Mesothelial cell of epicardium (in vitro differentiated cells): ENCODE measurements around the gene IZUMO3. TPM values are rescaled to one million over a fixed set of nuclear protein-coding genes. Genes with fewer than 3 reads are reported as not detected.

ENCODE experiments used
- DNase-seq, 2 experiments: peaks; one replicate each; pipeline ENCODE4 v3.0.0; 2021; ENCODE audit warnings: low spot score in 2 of 2; ENCODE audit not compliant: unreplicated experiment in 2 of 2
- H3K27ac Mint-ChIP-seq: 2 replicates; pipeline ENCODE4 v1.8.0; 2021; ENCODE audit warnings: mixed read lengths
- H3K27me3 Mint-ChIP-seq: 2 replicates; pipeline ENCODE4 v1.8.0; 2021; ENCODE audit warnings: low read depth, mixed read lengths
- H3K36me3 Mint-ChIP-seq: 2 replicates; pipeline ENCODE4 v1.8.0; 2021; ENCODE audit warnings: mixed read lengths
- H3K4me1 Mint-ChIP-seq: 2 replicates; pipeline ENCODE4 v1.8.0; 2021; ENCODE audit warnings: mixed read lengths
- H3K4me3 Mint-ChIP-seq: 2 replicates; pipeline ENCODE4 v1.8.0; 2021; ENCODE audit warnings: mild to moderate bottlenecking, moderate library complexity, mixed read lengths
- H3K9me3 Mint-ChIP-seq: 2 replicates; pipeline ENCODE4 v1.8.0; 2021; ENCODE audit warnings: mixed read lengths
- CTCF ChIP-seq: fragments of 200-600 bp; sonication (generic); IDR thresholded peaks from one replicate; pipeline ENCODE4 v1.5.0; 2021; ENCODE audit warnings: antibody characterized with exemption; ENCODE audit not compliant: unreplicated experiment
- total RNA-seq: library from RNA; stranded (reverse); gene quantifications from 3 replicates; pipeline ENCODE4 v1.2.1, GENCODE V29; 2021

The IZUMO3 gene
- total RNA-seq, 1 donor from 2014 or later, result not detected

- Mint-ChIP-seq H3K4me3 (no peak overlapping the region), H3K9me3 (no peaks in the 10 kb centered on the region), H3K27ac (no peak overlapping the region), H3K36me3 (no peaks in the 10 kb centered on the region), H3K4me1 (no peaks in the 10 kb centered on the region), H3K27me3 (no peaks in the 10 kb centered on the region)
- no peak for DNase-seq
- TF ChIP-seq CTCF, result no peak
Measured at GRCh38 chr9:24572406-24572805, 26.7 kb upstream of the IZUMO3 start.

GRCh38 chr9:24561957-24562356 is 16.3 kb upstream of the IZUMO3 start:
- TF ChIP-seq CTCF, result no peak
- DNase-seq, result no peak
- no peak overlapping the region for H3K4me3 Mint-ChIP-seq
- no peaks in the 10 kb centered on the region for H3K4me1 Mint-ChIP-seq
- no peak overlapping the region for H3K27ac Mint-ChIP-seq
- no peaks in the 10 kb centered on the region for H3K27me3 Mint-ChIP-seq
- no peaks in the 10 kb centered on the region for H3K36me3 Mint-ChIP-seq
- H3K9me3 Mint-ChIP-seq, result no peaks in the 10 kb centered on the region

GRCh38 chr9:24553183-24553552 is 7.5 kb upstream of the IZUMO3 start:
- no peaks in the 10 kb centered on the region for H3K27me3 Mint-ChIP-seq

GRCh38 chr9:24552526-24553182 is 7.0 kb upstream of the IZUMO3 start:
- no peak overlapping the region for H3K27ac Mint-ChIP-seq
- no peaks in the 10 kb centered on the region for H3K9me3 Mint-ChIP-seq
- TF ChIP-seq CTCF, result no peak
- H3K4me3 Mint-ChIP-seq, result no peak overlapping the region
- H3K4me1 Mint-ChIP-seq, result no peaks in the 10 kb centered on the region
- H3K27me3 Mint-ChIP-seq, result no peaks in the 10 kb centered on the region
- no peak for DNase-seq
- H3K36me3 Mint-ChIP-seq, result no peaks in the 10 kb centered on the region

More at GRCh38 chr9:24553183-24553552, 7.5 kb upstream of the IZUMO3 start:
- H3K4me3 Mint-ChIP-seq, result no peak overlapping the region
- no peaks in the 10 kb centered on the region for H3K4me1 Mint-ChIP-seq
- TF ChIP-seq CTCF, result no peak
- H3K9me3 Mint-ChIP-seq, result no peaks in the 10 kb centered on the region
- H3K36me3 Mint-ChIP-seq, result no peaks in the 10 kb centered on the region
- no peak overlapping the region for H3K27ac Mint-ChIP-seq
- DNase-seq, result no peak

DNA sequence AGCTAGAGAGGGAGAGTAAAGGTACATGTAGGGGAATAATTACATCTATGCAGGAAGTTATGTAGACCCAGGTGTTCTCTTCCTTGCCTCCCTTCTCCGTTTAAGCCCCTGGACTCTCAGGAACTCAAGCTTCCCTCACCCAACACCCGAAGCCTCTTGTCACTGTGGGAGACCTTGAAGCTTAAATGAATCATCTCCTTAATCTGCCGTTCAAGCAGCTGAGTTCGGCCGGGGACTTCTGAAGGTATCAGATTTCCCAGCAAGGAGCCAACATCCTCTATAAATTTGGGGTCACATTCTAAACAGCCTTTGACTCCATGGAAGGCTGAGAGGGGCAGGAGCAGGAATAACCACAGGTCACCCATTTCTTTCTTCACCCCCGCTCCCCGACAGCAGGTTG is 412 bp downstream of the IZUMO3 start:
- no peaks in the 10 kb centered on the region for H3K27me3 Mint-ChIP-seq
- H3K9me3 Mint-ChIP-seq, result no peaks in the 10 kb centered on the region
- H3K4me3 Mint-ChIP-seq, result no peak overlapping the region
- H3K36me3 Mint-ChIP-seq, result no peaks in the 10 kb centered on the region
- no peak overlapping the region for H3K27ac Mint-ChIP-seq
- TF ChIP-seq CTCF, result no peak
- H3K4me1 Mint-ChIP-seq, result no peaks in the 10 kb centered on the region
- no peak for DNase-seq

DNA sequence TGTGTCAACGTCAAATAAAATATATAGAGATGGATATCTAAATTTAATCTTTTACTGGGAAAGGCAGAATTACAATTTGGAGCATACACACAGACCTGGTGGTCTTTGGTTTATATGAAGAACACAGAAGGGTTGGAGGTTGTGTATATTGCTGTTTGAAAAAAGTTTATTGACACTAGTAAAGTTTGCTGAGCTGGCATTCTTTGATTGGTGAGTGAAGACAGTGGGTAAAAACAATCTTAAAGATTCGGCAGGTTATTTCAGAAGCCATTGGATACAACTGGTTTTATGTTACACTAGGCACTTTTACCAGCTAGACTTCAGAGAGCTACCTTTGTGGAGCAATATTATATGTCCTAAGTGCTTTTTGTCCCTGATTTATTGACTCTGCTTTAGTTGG is 27.2 kb downstream of the IZUMO3 start:
- Mint-ChIP-seq H3K4me1 (peaks cover 2% of the 10 kb centered on the region), H3K4me3 (no peak overlapping the region), H3K27ac (no peak overlapping the region), H3K27me3 (peaks cover 4% of the 10 kb centered on the region), H3K9me3 (no peaks in the 10 kb centered on the region), H3K36me3 (no peaks in the 10 kb centered on the region)
- no peak for DNase-seq
- TF ChIP-seq CTCF, result no peak
